Chondrocyte (in vitro differentiated cells): ENCODE measurements around the gene SYNPR. TPM values are rescaled to one million over a fixed set of nuclear protein-coding genes. Genes with fewer than 3 reads are reported as not detected.

Source experiments
- DNase-seq: peaks from one replicate; pipeline ENCODE4 v3.0.0; 2021; ENCODE audit warnings: mixed read lengths, low spot score
- H3K27ac Mint-ChIP-seq: one replicate; pipeline ENCODE4 v1.8.0; 2021; ENCODE audit warnings: mild to moderate bottlenecking, moderate library complexity, mixed read lengths; ENCODE audit not compliant: unreplicated experiment
- H3K27me3 Mint-ChIP-seq: 2 replicates; pipeline ENCODE4 v1.8.0; 2021; ENCODE audit warnings: low read depth, mixed read lengths
- H3K36me3 Mint-ChIP-seq: 2 replicates; pipeline ENCODE4 v1.8.0; 2021; ENCODE audit warnings: low read depth, mixed read lengths
- H3K4me1 Mint-ChIP-seq: 2 replicates; pipeline ENCODE4 v1.8.0; 2021; ENCODE audit warnings: low read depth, mild to moderate bottlenecking, mixed read lengths
- H3K4me3 Mint-ChIP-seq: one replicate; pipeline ENCODE4 v1.8.0; 2021; ENCODE audit warnings: mild to moderate bottlenecking, moderate library complexity, mixed read lengths; ENCODE audit not compliant: unreplicated experiment
- H3K9me3 Mint-ChIP-seq: 2 replicates; pipeline ENCODE4 v1.8.0; 2021; ENCODE audit warnings: low read depth, mixed read lengths
- CTCF ChIP-seq: fragments of 200-600 bp; sonication (generic); IDR thresholded peaks from 2 replicates; pipeline ENCODE4 v1.5.0; 2021; ENCODE audit warnings: antibody characterized with exemption, mild to moderate bottlenecking, moderate library complexity
- total RNA-seq: library from RNA; stranded (reverse); gene quantifications from 3 replicates; pipeline ENCODE4 v1.2.1, GENCODE V29; 2021

SYNPR gene
- total RNA-seq, 1 donor from 2014 or later: not detected

GRCh38 chr3:63523100-63523499, 245.0 kb downstream of the SYNPR start:
- H3K4me3 Mint-ChIP-seq: no peak overlapping the region
- H3K4me1 Mint-ChIP-seq: no peaks in the 10 kb centered on the region
- no peak overlapping the region for H3K27ac Mint-ChIP-seq
- no peaks in the 10 kb centered on the region for H3K36me3 Mint-ChIP-seq
- no peak for DNase-seq
- no peak for TF ChIP-seq CTCF
- no peaks in the 10 kb centered on the region for H3K9me3 Mint-ChIP-seq
- H3K27me3 Mint-ChIP-seq: peaks cover 4% of the 10 kb centered on the region

DNA sequence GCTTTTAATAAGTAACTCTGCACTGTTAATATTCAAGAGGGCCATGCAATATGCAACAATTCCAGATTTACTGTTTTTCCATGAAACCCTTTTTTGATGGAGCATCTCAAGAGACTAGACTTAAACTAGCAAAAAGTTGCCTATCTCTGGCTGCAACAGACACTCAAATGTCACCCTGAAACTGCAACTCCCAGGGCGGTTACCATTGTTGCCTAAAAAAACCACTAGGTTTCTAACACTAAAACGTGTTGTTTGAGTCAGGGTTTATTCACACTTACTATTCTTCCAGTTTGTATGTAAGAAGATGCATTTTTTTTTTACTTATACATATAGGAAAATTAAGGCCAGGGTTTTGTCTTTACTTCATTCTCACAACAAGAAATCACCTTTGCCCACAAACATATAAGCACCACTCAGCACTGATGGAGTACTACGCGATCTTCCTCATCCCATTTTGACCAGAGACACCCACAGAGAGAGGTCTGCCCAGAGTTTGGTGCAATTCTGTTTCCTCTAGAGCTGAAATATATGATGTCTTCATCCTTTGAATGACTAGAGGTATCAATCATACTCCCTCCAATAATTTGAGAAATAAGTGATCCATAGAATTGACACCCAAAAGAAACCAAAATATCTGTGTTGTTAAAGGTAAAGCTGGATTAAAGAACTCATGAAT, 250.4 kb downstream of the SYNPR start:
- DNase-seq: no peak

GRCh38 chr3:63532521-63532920, 254.4 kb downstream of the SYNPR start:
- Mint-ChIP-seq H3K4me3 (no peak overlapping the region), H3K4me1 (no peaks in the 10 kb centered on the region), H3K36me3 (no peaks in the 10 kb centered on the region), H3K27ac (no peak overlapping the region), H3K27me3 (peaks cover 12% of the 10 kb centered on the region), H3K9me3 (no peaks in the 10 kb centered on the region)
- DNase-seq: no peak
- no peak for TF ChIP-seq CTCF

More for the DNA sequence above, 250.4 kb downstream of the SYNPR start:
- Mint-ChIP-seq H3K36me3 (no peaks in the 10 kb centered on the region), H3K4me3 (no peak overlapping the region), H3K27me3 (peaks cover 10% of the 10 kb centered on the region), H3K4me1 (no peaks in the 10 kb centered on the region), H3K27ac (no peak overlapping the region), H3K9me3 (no peaks in the 10 kb centered on the region)
- TF ChIP-seq CTCF: no peak

DNA sequence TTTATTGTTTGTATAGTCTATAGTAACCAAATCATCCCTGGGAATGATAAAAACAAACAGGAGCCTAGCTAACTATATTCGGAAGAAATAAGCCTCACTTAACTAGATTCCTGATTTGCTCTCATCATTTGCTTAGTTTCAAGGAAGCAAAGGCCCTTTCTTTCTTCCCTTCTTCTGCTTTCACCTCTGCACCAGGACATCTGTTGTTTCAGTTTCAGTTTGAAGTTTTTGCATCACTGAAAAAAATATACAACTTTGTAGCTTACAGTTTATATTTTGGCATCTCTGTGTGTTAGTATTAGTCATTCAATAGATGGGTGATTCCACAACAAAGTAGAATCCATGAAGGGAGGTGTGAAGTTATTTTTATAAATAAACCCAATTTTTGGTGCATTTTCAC, 260.8 kb downstream of the SYNPR start:
- Mint-ChIP-seq H3K27me3 (peaks cover 5% of the 10 kb centered on the region), H3K36me3 (no peaks in the 10 kb centered on the region), H3K4me3 (no peak overlapping the region), H3K27ac (no peak overlapping the region), H3K4me1 (no peaks in the 10 kb centered on the region), H3K9me3 (no peaks in the 10 kb centered on the region)
- no peak for TF ChIP-seq CTCF
- no peak for DNase-seq

GRCh38 chr3:63555767-63556166, 277.7 kb downstream of the SYNPR start:
- no peak for TF ChIP-seq CTCF
- no peaks in the 10 kb centered on the region for H3K4me1 Mint-ChIP-seq
- peaks cover 16% of the 10 kb centered on the region for H3K27me3 Mint-ChIP-seq
- no peak overlapping the region for H3K27ac Mint-ChIP-seq
- no peak for DNase-seq
- H3K36me3 Mint-ChIP-seq: no peaks in the 10 kb centered on the region
- no peak overlapping the region for H3K4me3 Mint-ChIP-seq
- no peaks in the 10 kb centered on the region for H3K9me3 Mint-ChIP-seq
